Sigmoid colon (tissue), 7 donors: Measurements from ENCODE around the gene MAP2. TPM values are rescaled to one million over a fixed set of nuclear protein-coding genes. Genes with fewer than 3 reads are reported as not detected.
A peak's percentile ranks its signal among the peaks of the same experiment; 100 is the strongest.

ENCODE experiments used
- DNase-seq: peaks from one replicate; pipeline ENCODE4 v3.0.0-alpha.2; 2019
- H3K27ac ChIP-seq, 4 donors: fragments of 200-600 bp; sonication (generic); one replicate each; pipeline ENCODE4 v1.5.1; 2016 to 2019; ENCODE audit warnings: mild to moderate bottlenecking in 1 of 4
- H3K27me3 ChIP-seq, 3 donors: fragments of 200-600 bp; sonication (generic); one replicate each; pipeline ENCODE4 v1.5.1; 2019; ENCODE audit warnings: mild to moderate bottlenecking in 1 of 3
- H3K36me3 ChIP-seq, 4 donors: fragments of 200-600 bp; sonication (generic); one replicate each; pipeline ENCODE4 v1.5.1; 2016 to 2019
- H3K4me1 ChIP-seq, 4 donors: fragments of 200-600 bp; sonication (generic); one replicate each; pipeline ENCODE4 v1.5.1; 2017 to 2019
- H3K4me3 ChIP-seq, 4 donors: fragments of 200-600 bp; sonication (generic); one replicate each; pipeline ENCODE4 v1.5.1; 2017 to 2019; ENCODE audit warnings: mild to moderate bottlenecking in 2 of 4, moderate library complexity in 1 of 4
- H3K9me3 ChIP-seq, 4 donors: fragments of 200-600 bp in 3 of 4; sonication (generic) in 3 of 4; one replicate each; pipeline versions ENCODE4 v1.5.1 to v1.6.1; 2013 to 2019
- EP300 ChIP-seq, 4 donors: sonication (generic); formaldehyde crosslinking; IDR thresholded peaks; one replicate each; pipeline ENCODE4 v1.6.1; 2017; ENCODE audit warnings: antibody characterized with exemption in 4 of 4
- POLR2A ChIP-seq, 2 donors: fragments of 450-650 bp; IDR thresholded peaks; one replicate each; pipeline ENCODE4 v1.6.1; 2016; ENCODE audit warnings: antibody characterized with exemption in 2 of 2, mild to moderate bottlenecking in 2 of 2, moderate library complexity in 2 of 2
- POLR2AphosphoS5 ChIP-seq, 4 donors: sonication (generic); formaldehyde crosslinking; IDR thresholded peaks; one replicate each; pipeline ENCODE4 v1.6.1; 2017; ENCODE audit warnings: antibody characterized with exemption in 4 of 4
- WGBS, 2 donors: extraction: QIAGEN DNeasy Blood & Tissue Kit; methylation state at CpG; one replicate each; pipeline ENCODE4 v1.1.7; 2013; 5-methylcytosine and 5-hydroxymethylcytosine counted together
- intact Hi-C: fragments of 100-400 bp; cut with DNase I; formaldehyde crosslinking; loops from one replicate; pipeline ENCODE4 v1.15.1; 2023
- polyA plus RNA-seq, 3 donors: library from polyadenylated mRNA; stranded (reverse); fragments of 200-250 nt; gene quantifications; one replicate each; pipeline ENCODE4 v1.2.3, GENCODE V29; 2013
- total RNA-seq, 4 donors: library from RNA; depleted of rRNA; stranded (reverse); fragments of >200 nt; gene quantifications; one replicate each; pipeline ENCODE4 v1.1.0, GENCODE V29; 2016
- TF ChIP-seq, protein P1 (sequence below), 4 experiments: fragments of 450-650 bp in 3 of 4; fragments of 200-600 bp in 1 of 4; IDR thresholded peaks; one replicate each; pipeline ENCODE4 v1.5.1; 2016 to 2019; ENCODE audit warnings: antibody characterized with exemption in 4 of 4, mild to moderate bottlenecking in 3 of 4, moderate library complexity in 2 of 4
- donor health status: healthy with polysubstance abuse.
- donor health status: Bipolar disorder and iron deficiency.
- donor health status: healthy.

The MAP2 gene
- total and polyA plus RNA-seq, 7 donors: 0.46 to 21.8 (median 8.4) TPM

DNA sequence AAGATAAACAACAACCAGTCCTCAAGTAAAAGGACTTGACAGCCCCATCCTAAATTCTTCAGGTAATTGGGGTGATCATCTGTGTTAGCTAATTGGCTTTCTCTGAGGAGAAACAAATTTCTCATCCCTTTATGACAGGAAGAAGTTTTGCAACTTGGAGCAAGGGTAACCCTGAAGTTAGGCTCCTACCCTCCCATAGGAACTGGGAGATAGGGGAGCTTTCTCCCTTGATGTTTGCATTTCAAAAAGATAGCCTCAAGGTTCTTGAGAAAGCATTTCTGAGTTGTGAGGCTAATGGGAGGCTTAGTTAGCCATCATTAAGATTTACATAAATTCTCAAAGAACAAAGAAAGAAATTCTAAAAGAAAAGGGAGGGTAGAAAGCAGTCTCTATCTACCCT, 95.4 kb downstream of the MAP2 start:
- intact Hi-C loops: no loop called here
- Histone ChIP-seq H3K36me3 (no peaks in the 10 kb centered on the region), H3K4me1 (no peaks in the 10 kb centered on the region), H3K9me3 (no peaks in the 10 kb centered on the region), H3K27ac (no peak overlapping the region), H3K27me3 (no peaks in the 10 kb centered on the region), H3K4me3 (no peak overlapping the region)
- TF ChIP-seq POLR2A (IDR thresholded peaks at IDR 0.05) (no peak), EP300 (IDR thresholded peaks at IDR 0.05) (no peak), POLR2AphosphoS5 (IDR thresholded peaks at IDR 0.05) (no peak)
- TF ChIP-seq, protein P1, sequence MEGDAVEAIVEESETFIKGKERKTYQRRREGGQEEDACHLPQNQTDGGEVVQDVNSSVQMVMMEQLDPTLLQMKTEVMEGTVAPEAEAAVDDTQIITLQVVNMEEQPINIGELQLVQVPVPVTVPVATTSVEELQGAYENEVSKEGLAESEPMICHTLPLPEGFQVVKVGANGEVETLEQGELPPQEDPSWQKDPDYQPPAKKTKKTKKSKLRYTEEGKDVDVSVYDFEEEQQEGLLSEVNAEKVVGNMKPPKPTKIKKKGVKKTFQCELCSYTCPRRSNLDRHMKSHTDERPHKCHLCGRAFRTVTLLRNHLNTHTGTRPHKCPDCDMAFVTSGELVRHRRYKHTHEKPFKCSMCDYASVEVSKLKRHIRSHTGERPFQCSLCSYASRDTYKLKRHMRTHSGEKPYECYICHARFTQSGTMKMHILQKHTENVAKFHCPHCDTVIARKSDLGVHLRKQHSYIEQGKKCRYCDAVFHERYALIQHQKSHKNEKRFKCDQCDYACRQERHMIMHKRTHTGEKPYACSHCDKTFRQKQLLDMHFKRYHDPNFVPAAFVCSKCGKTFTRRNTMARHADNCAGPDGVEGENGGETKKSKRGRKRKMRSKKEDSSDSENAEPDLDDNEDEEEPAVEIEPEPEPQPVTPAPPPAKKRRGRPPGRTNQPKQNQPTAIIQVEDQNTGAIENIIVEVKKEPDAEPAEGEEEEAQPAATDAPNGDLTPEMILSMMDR (IDR thresholded peaks at IDR 0.05): no peak
- DNase-seq: no peak

DNA sequence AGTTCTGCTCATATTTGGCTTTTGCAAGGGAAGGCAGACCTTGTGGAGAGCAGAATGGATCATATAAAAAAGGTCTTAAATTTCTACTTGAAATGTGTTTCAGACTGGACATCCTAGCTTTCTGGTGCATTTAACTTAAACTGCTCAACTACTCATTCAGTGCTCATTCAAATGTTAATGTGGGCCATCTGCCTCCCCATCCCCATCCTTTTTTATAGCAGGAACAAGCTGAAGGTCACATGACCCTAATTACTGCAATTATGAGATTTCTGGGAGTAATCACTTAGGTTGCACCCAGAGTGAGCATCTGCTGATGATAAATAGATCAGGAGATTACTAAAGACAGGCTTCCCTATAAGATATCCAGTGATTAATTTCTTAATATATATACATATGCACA, 96.1 kb downstream of the MAP2 start:
- TF ChIP-seq POLR2AphosphoS5 (IDR thresholded peaks at IDR 0.05) (no peak), POLR2A (IDR thresholded peaks at IDR 0.05) (no peak)
- TF ChIP-seq, protein P1 (IDR thresholded peaks at IDR 0.05): no peak
- H3K4me1 ChIP-seq: no peaks in the 10 kb centered on the region
- H3K27me3 ChIP-seq: no peaks in the 10 kb centered on the region
- no peaks in the 10 kb centered on the region for H3K9me3 ChIP-seq
- no peak overlapping the region for H3K4me3 ChIP-seq
- DNase-seq: no peak
- H3K27ac ChIP-seq: no peak overlapping the region
- H3K36me3 ChIP-seq: no peaks in the 10 kb centered on the region
- intact Hi-C loops: no loop called here

DNA sequence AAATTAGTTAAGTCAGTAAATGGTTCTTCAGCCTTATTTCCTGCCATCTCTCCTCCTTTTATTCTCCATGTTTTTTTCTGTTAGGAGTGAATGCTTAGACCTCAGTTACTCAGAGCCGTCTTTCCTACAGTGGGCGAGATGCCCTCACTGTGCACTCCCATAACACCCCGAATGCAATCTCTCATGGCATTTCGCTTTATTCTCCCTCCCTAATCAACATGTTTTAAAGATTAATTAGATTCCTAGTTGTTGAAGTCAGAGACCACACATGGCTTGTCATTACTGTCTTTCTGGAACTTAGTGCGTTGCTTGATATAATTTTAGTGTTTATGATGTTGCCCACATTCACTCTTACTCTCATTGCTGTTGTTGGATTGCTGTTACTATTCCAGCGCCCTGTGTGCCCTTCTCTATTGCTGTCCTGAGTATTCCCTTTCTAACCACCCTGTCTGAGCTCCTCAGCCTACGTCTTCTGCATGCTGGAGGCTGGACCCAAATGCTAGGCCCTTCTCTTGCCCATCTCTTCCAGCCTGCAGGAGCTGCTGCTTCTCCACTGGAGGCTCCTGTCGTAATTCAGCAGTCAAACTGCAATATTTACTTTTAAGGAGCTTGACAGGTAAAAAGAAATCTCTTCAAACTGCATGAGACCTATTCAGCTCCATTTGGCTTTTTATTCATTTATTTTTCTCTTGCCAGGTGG, 99.3 kb downstream of the MAP2 start:
- DNase-seq: no peak

DNA sequence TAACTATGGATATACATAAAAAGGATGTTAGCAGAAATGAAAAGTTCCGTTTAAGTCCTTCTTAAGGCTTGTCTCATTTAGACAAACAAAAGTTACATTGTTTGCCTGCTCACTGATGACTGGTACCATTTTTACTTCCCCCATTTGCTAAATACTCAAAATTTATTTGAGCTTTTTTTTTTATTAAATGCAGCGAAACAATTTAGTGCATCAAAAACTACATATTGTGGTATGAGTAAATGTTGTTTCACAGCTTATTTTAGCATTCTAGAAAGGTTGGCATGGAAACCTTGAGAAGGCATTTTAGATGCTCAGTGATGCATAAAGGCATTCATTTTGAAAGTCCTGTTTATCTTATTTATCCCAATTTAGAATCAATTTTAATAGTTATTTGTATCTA, 100.0 kb downstream of the MAP2 start:
- WGBS, 2 donors: 61 to 76% methylated on average over 2 of the region's 2 CpGs
- no peaks in the 10 kb centered on the region for H3K9me3 ChIP-seq
- H3K27ac ChIP-seq: no peak overlapping the region
- TF ChIP-seq EP300 (IDR thresholded peaks at IDR 0.05): no peak
- TF ChIP-seq POLR2AphosphoS5 (IDR thresholded peaks at IDR 0.05): no peak
- no peak for TF ChIP-seq POLR2A (IDR thresholded peaks at IDR 0.05)
- TF ChIP-seq, protein P1 (IDR thresholded peaks at IDR 0.05): no peak
- intact Hi-C loops: no loop called here
- no peaks in the 10 kb centered on the region for H3K27me3 ChIP-seq
- no peaks in the 10 kb centered on the region for H3K36me3 ChIP-seq
- no peak for DNase-seq
- H3K4me3 ChIP-seq: no peak overlapping the region
- peaks cover 0 to 6% (median 0%) of the 10 kb centered on the region in 4 donors for H3K4me1 ChIP-seq

More for the DNA sequence above, 99.3 kb downstream of the MAP2 start:
- peaks cover 0 to 6% (median 0%) of the 10 kb centered on the region in 4 donors for H3K4me1 ChIP-seq
- TF ChIP-seq, protein P1 (IDR thresholded peaks at IDR 0.05): no peak
- no peak for TF ChIP-seq EP300 (IDR thresholded peaks at IDR 0.05)
- TF ChIP-seq POLR2AphosphoS5 (IDR thresholded peaks at IDR 0.05): no peak
- no peak for TF ChIP-seq POLR2A (IDR thresholded peaks at IDR 0.05)
- no peaks in the 10 kb centered on the region for H3K36me3 ChIP-seq
- H3K27me3 ChIP-seq: no peaks in the 10 kb centered on the region
- WGBS, 2 donors: 86 to 90% methylated on average over 8 of the region's 8 CpGs
- intact Hi-C loops: no loop called here
- no peak overlapping the region for H3K4me3 ChIP-seq
- no peaks in the 10 kb centered on the region for H3K9me3 ChIP-seq
- H3K27ac ChIP-seq: no peak overlapping the region

DNA sequence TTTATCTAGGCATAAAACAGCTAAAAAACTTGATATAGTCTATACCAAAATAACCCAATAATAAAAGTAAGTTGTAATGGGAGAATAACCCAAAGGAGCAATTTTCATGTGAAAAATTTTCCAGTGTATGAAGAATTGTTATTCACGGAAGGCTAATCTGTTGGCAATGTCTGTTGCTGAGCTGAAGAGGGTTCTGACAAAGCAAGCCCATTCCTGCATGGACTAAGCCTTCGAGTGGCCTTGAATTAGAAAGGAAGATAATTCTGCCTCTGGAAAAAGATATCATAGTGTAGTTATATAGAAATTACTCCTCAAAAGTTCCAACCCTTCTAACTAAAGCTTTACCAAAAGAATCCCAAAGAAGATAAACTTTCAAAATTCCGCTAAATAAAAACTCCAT, 101.5 kb downstream of the MAP2 start:
- DNase-seq: no peak
- Histone ChIP-seq H3K9me3 (no peaks in the 10 kb centered on the region), H3K27me3 (no peaks in the 10 kb centered on the region), H3K4me1 (peaks cover 0 to 6% (median 0%) of the 10 kb centered on the region in 4 donors), H3K4me3 (no peak overlapping the region), H3K36me3 (no peaks in the 10 kb centered on the region), H3K27ac (peak overlapping the region in 2 of 4 donors; percentile 42 to 50)
- no peak for TF ChIP-seq POLR2A (IDR thresholded peaks at IDR 0.05)
- no peak for TF ChIP-seq EP300 (IDR thresholded peaks at IDR 0.05)
- TF ChIP-seq, protein P1 (IDR thresholded peaks at IDR 0.05): no peak
- no peak for TF ChIP-seq POLR2AphosphoS5 (IDR thresholded peaks at IDR 0.05)
- intact Hi-C loops: no loop called here
- 76 to 83% methylated on average over 3 of the region's 3 CpGs for WGBS, 2 donors
